HL-60/S4 (cell line): ENCODE measurements around the gene MAL.
"Not testable (repeated sequence)": the region's sequence is repeated elsewhere in the genome, so short reads cannot be mapped to it uniquely, and the experiment has no call there.

Experiments used
- in situ Hi-C: fragments of 300-500 bp; cut with MboI; formaldehyde crosslinking; loops from 2 replicates; pipeline ENCODE4 v1.14.3; 2022; ENCODE audit warnings: low sequenced_read_pairs

MAL gene

GRCh38 chr2:95086017-95086416 is 60.5 kb downstream of the MAL start:
- in situ Hi-C loops: no loop called here

- in situ Hi-C loops: no loop called here
Observed at GRCh38 chr2:95087379-95087778, 61.9 kb downstream of the MAL start.

GRCh38 chr2:95091885-95092555 is 66.5 kb downstream of the MAL start:
- in situ Hi-C loops: no loop called here

- in situ Hi-C loops: not testable (repeated sequence)
Observed at GRCh38 chr2:95098273-95098672, 72.8 kb downstream of the MAL start.

- in situ Hi-C loops: no loop called here
Observed at GRCh38 chr2:95099910-95100309, 74.4 kb downstream of the MAL start.
